Activated CD4-positive, alpha-beta memory T cell treated with anti-CD3 and anti-CD28 coated beads for 36 hours (primary cell): ENCODE measurements around the gene BACH2. TPM values are rescaled to one million over a fixed set of nuclear protein-coding genes. Genes with fewer than 3 reads are reported as not detected.
"Not testable (repeated sequence)": the region's sequence is repeated elsewhere in the genome, so short reads cannot be mapped to it uniquely, and the experiment has no call there.

Experiments used
- CTCF ChIA-PET: fragments of 350-600 bp; sonication (Branson Sonifier 250); formaldehyde crosslinking; loops from one replicate; lab custom pipeline; 2021; ENCODE audit warnings: antibody characterized with exemption, inconsistent platforms; lab: Charles Lee
- POLR2A ChIA-PET: fragments of 350-600 bp; sonication (Branson Sonifier 250); formaldehyde crosslinking; loops from one replicate; lab custom pipeline; 2021; ENCODE audit warnings: antibody characterized with exemption; lab: Charles Lee
- DNase-seq: peaks from one replicate; pipeline ENCODE4 v3.0.0-alpha.2; 2020
- H3K27ac Mint-ChIP-seq: one replicate; pipeline ENCODE4 v1.8.0; 2021; ENCODE audit warnings: mixed read lengths
- H3K27me3 Mint-ChIP-seq: one replicate; pipeline ENCODE4 v1.8.0; 2021; ENCODE audit warnings: mixed read lengths
- H3K36me3 Mint-ChIP-seq: one replicate; pipeline ENCODE4 v1.8.0; 2021; ENCODE audit warnings: mixed read lengths
- H3K4me1 Mint-ChIP-seq: one replicate; pipeline ENCODE4 v1.8.0; 2021; ENCODE audit warnings: low read depth, mixed read lengths
- H3K4me3 Mint-ChIP-seq: one replicate; pipeline ENCODE4 v1.8.0; 2021; ENCODE audit warnings: mild to moderate bottlenecking, mixed read lengths
- H3K9me3 Mint-ChIP-seq: one replicate; pipeline ENCODE4 v1.8.0; 2021; ENCODE audit warnings: mixed read lengths
- intact Hi-C: fragments of 100-400 bp; cut with micrococcal nuclease; formaldehyde crosslinking; loops from one replicate; pipeline ENCODE4 v1.15.1; 2023
- total RNA-seq, 2 experiments: library from RNA; stranded (reverse); gene quantifications; one replicate each; pipeline ENCODE4 v1.2.3, GENCODE V29; 2021

The BACH2 gene
- total RNA-seq, 2 experiments from 2014 or later, result 49.2 to 55.4 TPM

GRCh38 chr6:90212274-90212673 is 84.4 kb downstream of the BACH2 start:
- Mint-ChIP-seq H3K9me3 (no peaks in the 10 kb centered on the region), H3K36me3 (peaks cover 10% of the 10 kb centered on the region), H3K4me1 (peaks cover 35% of the 10 kb centered on the region), H3K27ac (no peak overlapping the region), H3K27me3 (no peaks in the 10 kb centered on the region), H3K4me3 (no peak overlapping the region)
- ChIA-PET POLR2A (no interaction called here), CTCF (interaction anchor here (1.3 kb wide), 1 partner anchor 181 kb away, joined by 4 read pairs; no protein-coding TSS in a partner anchor)
- intact Hi-C loops, result no loop called here
- no peak for DNase-seq

- Mint-ChIP-seq H3K9me3 (no peaks in the 10 kb centered on the region), H3K27me3 (no peaks in the 10 kb centered on the region), H3K27ac (no peak overlapping the region), H3K4me1 (peaks cover 34% of the 10 kb centered on the region), H3K4me3 (no peak overlapping the region), H3K36me3 (peaks cover 21% of the 10 kb centered on the region)
- intact Hi-C loops, result no loop called here
- POLR2A ChIA-PET, result no interaction called here
- CTCF ChIA-PET, result interaction anchor here (0.8 kb wide), 1 partner anchor 87 kb away, joined by 3 read pairs; no protein-coding TSS in a partner anchor
- DNase-seq, result no peak
These were observed 87.1 kb downstream of the BACH2 start for GRCh38 chr6:90209527-90209926.

GRCh38 chr6:90208690-90209089 is 88.0 kb downstream of the BACH2 start:
- H3K27me3 Mint-ChIP-seq, POLR2A ChIA-PET, H3K27ac Mint-ChIP-seq, H3K9me3 Mint-ChIP-seq, CTCF ChIA-PET, intact Hi-C loops, DNase-seq, H3K4me3 Mint-ChIP-seq: not testable (repeated sequence)
- Mint-ChIP-seq H3K36me3 (peaks cover 25% of the 10 kb centered on the region), H3K4me1 (peaks cover 36% of the 10 kb centered on the region)

GRCh38 chr6:90204327-90205056 is 92.2 kb downstream of the BACH2 start:
- ChIA-PET POLR2A (no interaction called here), CTCF (interaction anchor here (1.4 kb wide), 1 partner anchor 11 kb away, joined by 3 read pairs; no protein-coding TSS in a partner anchor)
- peaks cover 36% of the 10 kb centered on the region for H3K4me1 Mint-ChIP-seq
- no peak for DNase-seq
- intact Hi-C loops, result no loop called here
- no peak overlapping the region for H3K4me3 Mint-ChIP-seq
- peaks cover under 1% of the 10 kb centered on the region for H3K9me3 Mint-ChIP-seq
- no peaks in the 10 kb centered on the region for H3K27me3 Mint-ChIP-seq
- H3K36me3 Mint-ChIP-seq, result peaks cover 44% of the 10 kb centered on the region
- H3K27ac Mint-ChIP-seq, result no peak overlapping the region

- intact Hi-C loops, result no loop called here
- Mint-ChIP-seq H3K4me1 (peaks cover 35% of the 10 kb centered on the region), H3K27ac (no peak overlapping the region), H3K27me3 (no peaks in the 10 kb centered on the region), H3K4me3 (no peak overlapping the region), H3K9me3 (peaks cover 5% of the 10 kb centered on the region), H3K36me3 (peaks cover 51% of the 10 kb centered on the region)
- no peak for DNase-seq
- CTCF ChIA-PET, result interaction anchor here (1.4 kb wide), 1 partner anchor 12 kb away, joined by 3 read pairs; no protein-coding TSS in a partner anchor
- POLR2A ChIA-PET, result no interaction called here
These were observed 93.0 kb downstream of the BACH2 start for GRCh38 chr6:90203672-90204071.

GRCh38 chr6:90202156-90202555 is 94.5 kb downstream of the BACH2 start:
- H3K27me3 Mint-ChIP-seq, result no peaks in the 10 kb centered on the region
- H3K4me1 Mint-ChIP-seq, result peaks cover 30% of the 10 kb centered on the region
- no peak overlapping the region for H3K4me3 Mint-ChIP-seq
- peak overlapping the region; percentile 9 for H3K27ac Mint-ChIP-seq
- intact Hi-C loops, result loop anchor here (1.0 kb wide), 2 partner anchors 10 to 16 kb away; no protein-coding TSS in a partner anchor
- CTCF ChIA-PET, result interaction anchor here (0.8 to 1.6 kb wide), 6 partner anchors 22 to 277 kb away, joined by 3 to 4 read pairs (median 3); no protein-coding TSS in a partner anchor
- H3K9me3 Mint-ChIP-seq, result peaks cover 20% of the 10 kb centered on the region
- peaks cover 64% of the 10 kb centered on the region for H3K36me3 Mint-ChIP-seq
- DNase-seq, result no peak
- POLR2A ChIA-PET, result interaction anchor here (1.0 to 1.5 kb wide), 2 partner anchors 50 to 82 kb away, joined by 3 to 5 read pairs; no protein-coding TSS in a partner anchor

GRCh38 chr6:90199900-90200299 is 96.7 kb downstream of the BACH2 start:
- H3K27me3 Mint-ChIP-seq, result no peaks in the 10 kb centered on the region
- no peak overlapping the region for H3K27ac Mint-ChIP-seq
- peaks cover 51% of the 10 kb centered on the region for H3K36me3 Mint-ChIP-seq
- intact Hi-C loops, result no loop called here
- H3K4me1 Mint-ChIP-seq, result peaks cover 38% of the 10 kb centered on the region
- CTCF ChIA-PET, result interaction anchor here (1.0 to 1.2 kb wide), 2 partner anchors 20 to 74 kb away, joined by 3 read pairs; no protein-coding TSS in a partner anchor
- peaks cover 20% of the 10 kb centered on the region for H3K9me3 Mint-ChIP-seq
- no peak for DNase-seq
- POLR2A ChIA-PET, result no interaction called here
- no peak overlapping the region for H3K4me3 Mint-ChIP-seq

- intact Hi-C loops, result no loop called here
- ChIA-PET POLR2A (interaction anchor here (0.6 kb wide), 1 partner anchor 292 kb away, joined by 3 read pairs; no protein-coding TSS in a partner anchor), CTCF (interaction anchor here (1.0 to 1.3 kb wide), 2 partner anchors 21 to 75 kb away, joined by 3 to 6 read pairs; no protein-coding TSS in a partner anchor)
- H3K27me3 Mint-ChIP-seq, result no peaks in the 10 kb centered on the region
- peaks cover 49% of the 10 kb centered on the region for H3K36me3 Mint-ChIP-seq
- peaks cover 40% of the 10 kb centered on the region for H3K4me1 Mint-ChIP-seq
- DNase-seq, result no peak
- H3K27ac Mint-ChIP-seq, result no peak overlapping the region
- peaks cover 20% of the 10 kb centered on the region for H3K9me3 Mint-ChIP-seq
- no peak overlapping the region for H3K4me3 Mint-ChIP-seq
These were observed 97.8 kb downstream of the BACH2 start for GRCh38 chr6:90198758-90199425.

- H3K9me3 Mint-ChIP-seq, result peaks cover 20% of the 10 kb centered on the region
- intact Hi-C loops, result no loop called here
- DNase-seq, result no peak
These were observed 98.7 kb downstream of the BACH2 start for GRCh38 chr6:90197854-90198496.

GRCh38 chr6:90195094-90195829 is 101.4 kb downstream of the BACH2 start:
- H3K4me1 Mint-ChIP-seq, result peaks cover 53% of the 10 kb centered on the region
- H3K9me3 Mint-ChIP-seq, result peaks cover 20% of the 10 kb centered on the region
- intact Hi-C loops, result loop anchor here (1.0 kb wide), 1 partner anchor 8 kb away; no protein-coding TSS in a partner anchor
- peaks cover 40% of the 10 kb centered on the region for H3K36me3 Mint-ChIP-seq
- POLR2A ChIA-PET, result no interaction called here
- CTCF ChIA-PET, result no interaction called here
- no peak for DNase-seq
- H3K27me3 Mint-ChIP-seq, result no peaks in the 10 kb centered on the region
- H3K4me3 Mint-ChIP-seq, result no peak overlapping the region
- H3K27ac Mint-ChIP-seq, result no peak overlapping the region

More at GRCh38 chr6:90197854-90198496, 98.7 kb downstream of the BACH2 start:
- Mint-ChIP-seq H3K27ac (no peak overlapping the region), H3K36me3 (peaks cover 50% of the 10 kb centered on the region), H3K27me3 (no peaks in the 10 kb centered on the region), H3K4me1 (peaks cover 43% of the 10 kb centered on the region), H3K4me3 (no peak overlapping the region)
- ChIA-PET CTCF (interaction anchor here (1.3 kb wide), 1 partner anchor 20 kb away, joined by 6 read pairs; no protein-coding TSS in a partner anchor), POLR2A (interaction anchor here (0.6 kb wide), 1 partner anchor 293 kb away, joined by 3 read pairs; no protein-coding TSS in a partner anchor)

GRCh38 chr6:90194371-90194841 is 102.2 kb downstream of the BACH2 start:
- peaks cover 41% of the 10 kb centered on the region for H3K36me3 Mint-ChIP-seq
- intact Hi-C loops, result loop anchor here (5.0 kb wide), 2 partner anchors 37 to 78 kb away; no protein-coding TSS in a partner anchor
- ChIA-PET POLR2A (no interaction called here), CTCF (no interaction called here)
- DNase-seq, result no peak
- no peaks in the 10 kb centered on the region for H3K27me3 Mint-ChIP-seq
- H3K4me3 Mint-ChIP-seq, result no peak overlapping the region
- peak overlapping the region; percentile 49 for H3K27ac Mint-ChIP-seq
- peaks cover 59% of the 10 kb centered on the region for H3K4me1 Mint-ChIP-seq
- peaks cover 19% of the 10 kb centered on the region for H3K9me3 Mint-ChIP-seq
